Measurements from ENCODE around the gene PPM1L.

Gene PPM1L

GRCh38 chr3:160768031-160768430 is 12.0 kb downstream of the PPM1L start:
- DNase-seq: no peak

GRCh38 chr3:160768918-160769317 is 12.9 kb downstream of the PPM1L start:
- no peak for DNase-seq

DNA sequence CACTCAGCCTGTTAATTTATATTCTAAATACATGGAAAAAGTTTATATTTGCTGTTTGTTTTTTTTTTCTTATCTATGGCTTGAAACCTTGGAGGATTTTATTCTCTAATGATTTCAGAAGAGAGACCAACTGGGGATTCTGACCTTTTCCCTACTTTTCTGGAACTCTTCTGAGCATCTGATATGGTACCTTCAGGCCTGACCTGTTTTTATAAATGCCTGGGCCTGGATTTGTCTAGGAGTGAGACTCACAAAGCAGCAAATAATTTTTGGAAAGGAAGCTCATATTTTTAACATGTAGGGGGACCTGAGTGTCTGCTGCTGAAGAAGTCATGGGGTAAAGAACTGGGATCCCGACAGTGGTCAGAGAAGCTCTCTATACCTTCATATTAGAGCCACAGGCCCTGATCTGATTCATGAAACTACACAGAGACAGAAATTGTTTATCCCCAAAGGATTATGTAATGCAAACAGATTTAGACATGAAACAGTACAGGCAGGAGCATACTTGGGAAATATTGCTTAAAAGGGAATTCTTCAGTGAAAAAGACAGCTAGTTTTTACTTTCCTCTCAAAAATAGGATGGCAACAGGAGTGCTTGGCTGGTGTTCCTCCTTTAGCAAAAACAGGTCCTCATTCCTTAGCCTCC is 15.9 kb downstream of the PPM1L start:
- no peak for DNase-seq

GRCh38 chr3:160773722-160774121 is 17.7 kb downstream of the PPM1L start:
- DNase-seq: no peak

GRCh38 chr3:160774172-160774571 is 18.1 kb downstream of the PPM1L start:
- no peak for DNase-seq

- no peak for DNase-seq
Measured at GRCh38 chr3:160778480-160778879, 22.4 kb downstream of the PPM1L start.

DNA sequence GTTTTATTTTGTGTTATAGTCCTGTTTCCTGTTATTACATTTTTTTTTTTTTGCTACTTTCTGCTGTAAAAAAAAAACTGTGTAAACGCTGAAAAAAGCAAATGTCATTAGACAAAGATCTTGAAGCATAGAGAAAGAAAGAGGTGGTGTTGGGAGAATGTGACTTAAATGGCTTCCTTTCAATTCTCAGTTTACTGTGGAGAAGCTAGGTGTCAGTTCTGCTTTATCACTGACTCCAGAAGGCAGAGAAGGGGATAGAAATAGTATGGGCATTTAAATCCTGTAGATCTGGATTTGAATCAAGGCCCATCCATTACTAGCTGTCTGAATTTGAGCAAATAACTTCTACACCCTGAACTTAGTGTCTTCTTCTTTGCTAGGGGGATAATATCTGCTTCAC is 23.0 kb downstream of the PPM1L start:
- DNase-seq: no peak

- DNase-seq: no peak
Measured at GRCh38 chr3:160780245-160780644, 24.2 kb downstream of the PPM1L start.

GRCh38 chr3:160781402-160781801 is 25.4 kb downstream of the PPM1L start:
- peak in 1 of 2 experiments; percentile 7 for DNase-seq

DNA sequence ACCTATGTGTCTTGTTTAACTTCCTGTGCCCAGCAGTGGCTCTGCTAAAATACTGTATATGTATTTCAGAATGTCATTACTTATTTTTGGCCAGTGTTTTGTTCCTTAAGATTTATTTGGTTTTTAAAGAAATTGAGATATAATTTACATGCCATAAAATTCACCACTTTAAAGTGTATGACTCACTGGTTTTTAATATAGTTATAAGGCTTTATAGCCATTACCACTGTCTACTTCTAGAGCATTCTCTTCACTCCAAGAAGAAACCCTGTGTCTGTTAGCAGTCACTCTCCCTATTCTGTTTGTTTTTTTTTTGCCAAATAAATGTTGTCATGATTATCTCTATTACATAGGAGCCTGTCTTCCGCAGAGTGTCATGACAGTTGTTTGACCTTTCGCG is 25.8 kb downstream of the PPM1L start:
- DNase-seq: no peak

- no peak for DNase-seq
Measured at GRCh38 chr3:160784853-160785252, 28.8 kb downstream of the PPM1L start.

DNA sequence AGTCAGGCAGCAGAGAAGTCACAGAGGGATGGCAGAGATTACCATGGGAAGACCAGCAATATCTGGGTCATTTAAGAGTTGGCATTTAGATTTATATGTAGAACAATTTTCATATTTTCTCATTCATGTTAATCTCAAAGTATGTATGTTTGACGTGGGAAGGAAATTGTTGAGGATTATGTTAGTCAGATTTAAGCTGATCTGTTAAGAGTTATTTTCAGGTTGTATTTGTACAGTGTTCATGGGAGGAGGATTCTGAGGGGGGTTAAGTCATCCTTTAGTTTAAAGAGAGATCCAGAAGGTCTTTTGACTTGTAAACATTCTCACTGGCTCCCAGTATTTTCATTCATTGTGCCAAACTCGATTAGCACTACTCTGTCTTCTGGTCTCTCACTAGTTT is 34.7 kb downstream of the PPM1L start:
- DNase-seq: no peak

DNA sequence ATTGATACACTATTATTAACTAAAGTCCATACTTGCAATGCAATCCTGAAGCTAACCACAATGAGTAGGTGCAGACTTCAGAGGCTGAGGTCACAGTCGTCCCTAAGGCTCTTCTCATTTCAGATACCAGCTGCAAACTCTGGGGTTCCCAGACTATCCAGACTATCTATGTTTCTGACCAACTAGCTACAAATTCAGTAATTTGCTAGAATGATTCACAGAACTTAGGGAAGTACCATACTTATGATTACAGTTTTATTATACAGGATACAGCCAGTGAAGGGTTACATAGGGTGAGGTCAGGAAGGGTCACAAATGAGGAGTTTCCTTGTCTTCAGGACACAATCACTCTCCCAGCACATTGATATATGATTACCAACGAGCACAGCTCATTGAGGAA is 36.5 kb downstream of the PPM1L start:
- no peak for DNase-seq

GRCh38 chr3:160793722-160794252 is 37.8 kb downstream of the PPM1L start:
- DNase-seq: no peak

DNA sequence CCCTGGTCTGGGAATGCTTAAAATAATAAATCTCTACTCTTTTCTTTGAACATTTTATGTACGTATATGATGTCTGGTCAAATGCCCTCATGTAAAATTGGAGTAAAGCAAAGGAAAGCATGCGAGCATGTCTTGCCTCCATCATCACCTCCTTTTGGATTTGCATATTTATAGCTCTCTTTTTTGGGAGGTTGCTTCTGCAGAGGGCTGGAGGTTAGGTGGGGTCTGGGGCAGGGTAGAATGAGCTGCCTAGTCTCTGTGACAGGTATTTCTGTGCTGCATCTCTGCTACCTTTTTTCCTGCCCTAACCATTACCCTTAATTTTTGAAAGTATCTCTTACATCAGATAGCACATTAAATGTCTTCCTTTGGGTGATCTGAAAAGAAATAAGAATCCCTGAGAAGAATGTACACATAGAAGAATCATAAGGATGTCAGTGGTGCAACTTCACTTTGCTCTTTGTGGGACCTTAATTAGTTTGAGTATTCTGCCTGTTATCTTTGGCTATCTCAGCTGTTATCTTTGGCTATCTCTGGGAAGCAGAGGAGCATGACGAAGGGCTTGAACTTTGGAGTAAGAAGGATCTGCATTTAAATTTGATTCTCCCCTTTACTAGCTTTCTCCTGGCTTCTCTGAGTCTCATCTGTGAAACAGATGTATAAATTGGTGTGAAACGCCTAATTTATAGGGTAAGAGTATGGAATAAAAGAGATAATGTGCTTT is 40.2 kb downstream of the PPM1L start:
- no peak for DNase-seq

DNA sequence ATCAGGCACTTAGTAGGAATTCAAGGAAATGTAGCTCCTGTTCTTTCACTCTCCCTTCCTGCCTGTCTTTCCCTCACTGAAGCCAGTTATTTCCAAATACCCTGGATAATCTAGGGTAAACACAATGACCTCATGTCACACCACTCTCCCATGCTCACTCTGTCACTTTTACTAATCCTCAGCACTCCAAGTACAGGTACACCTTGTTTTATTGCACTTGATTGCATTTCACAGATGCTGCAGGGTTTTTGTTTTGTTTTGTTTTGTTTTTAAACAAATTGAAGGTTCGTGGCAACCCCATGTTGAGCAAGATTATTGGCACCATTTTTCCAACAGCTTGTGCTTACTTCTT is 40.8 kb downstream of the PPM1L start:
- DNase-seq: no peak

DNA sequence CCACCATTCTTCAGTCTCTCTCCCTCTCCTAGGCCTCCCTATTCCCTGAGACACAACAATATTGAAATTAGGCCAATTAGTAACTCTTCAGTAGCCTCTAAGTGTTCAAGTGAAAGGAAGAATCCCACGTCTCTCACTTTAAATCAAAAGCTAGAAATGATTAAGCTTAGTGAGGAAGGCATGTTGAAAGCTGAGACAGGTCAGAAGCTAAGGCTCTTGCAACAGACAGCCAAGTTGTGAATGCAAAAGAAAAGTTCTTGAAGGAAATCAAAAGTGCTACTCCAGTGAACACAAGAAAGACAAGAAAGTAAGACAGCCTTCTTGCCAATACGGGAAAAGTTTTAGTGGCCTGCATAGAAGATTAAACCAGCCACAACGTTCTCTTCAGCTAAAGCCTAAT is 41.3 kb downstream of the PPM1L start:
- no peak for DNase-seq

DNA sequence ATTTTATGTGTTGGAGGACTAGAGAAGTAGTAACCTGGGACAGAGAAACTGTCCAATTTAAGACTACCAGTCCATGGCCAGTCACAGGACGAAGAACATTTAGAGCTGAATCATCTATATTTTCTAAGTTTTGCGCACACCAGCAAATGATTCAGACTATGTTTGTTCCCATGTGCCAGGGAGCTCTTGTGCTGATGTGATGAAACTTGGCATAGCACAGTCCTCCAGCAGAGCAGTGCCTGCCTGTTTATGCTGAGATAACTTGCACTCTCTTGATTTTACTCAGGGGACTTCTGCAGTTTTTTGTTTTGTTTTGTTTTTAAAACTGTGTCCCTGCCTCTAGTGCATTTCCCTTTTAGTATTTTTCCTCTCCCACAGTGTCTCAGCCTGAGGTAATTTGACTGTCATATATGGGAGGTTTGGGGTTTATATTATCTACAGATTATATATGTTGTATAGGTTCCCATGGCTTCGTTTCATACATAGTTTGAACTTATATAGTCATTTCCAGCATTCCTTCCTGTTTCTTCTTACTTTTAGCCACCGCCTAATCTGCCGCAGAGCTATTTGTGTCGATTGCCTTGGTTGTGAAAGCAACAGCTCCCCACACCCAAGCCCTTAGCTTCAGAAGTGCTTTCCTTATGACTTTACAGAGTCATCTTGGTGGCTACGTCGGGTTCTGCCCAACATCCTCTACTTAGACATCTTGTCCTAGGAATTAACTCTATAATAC is 45.5 kb downstream of the PPM1L start:
- no peak for DNase-seq

- DNase-seq: no peak
Measured at GRCh38 chr3:160804762-160805161, 48.7 kb downstream of the PPM1L start.

- DNase-seq: no peak
Measured at GRCh38 chr3:160806094-160806493, 50.1 kb downstream of the PPM1L start.

DNA sequence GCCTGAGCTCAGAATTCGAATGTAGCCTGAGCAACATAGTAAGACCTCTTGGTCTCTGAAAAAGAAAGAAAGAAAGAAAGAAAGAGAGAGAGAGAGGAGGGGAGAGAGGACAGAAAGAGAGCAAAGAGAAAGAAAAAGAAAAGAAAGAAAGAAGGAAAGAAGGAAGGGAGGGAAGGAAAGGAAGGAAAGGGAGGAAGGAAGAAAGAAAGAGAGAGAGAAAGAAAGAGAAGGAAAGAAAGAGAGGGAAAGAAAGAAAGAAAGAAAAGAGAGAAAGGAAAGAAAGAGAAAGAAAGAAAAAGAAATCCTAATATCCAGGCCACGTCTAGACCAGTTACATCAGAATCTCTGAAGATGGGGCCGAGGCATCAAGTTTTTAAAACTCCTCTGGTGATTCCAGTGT is 50.7 kb downstream of the PPM1L start:
- DNase-seq: no peak

DNA sequence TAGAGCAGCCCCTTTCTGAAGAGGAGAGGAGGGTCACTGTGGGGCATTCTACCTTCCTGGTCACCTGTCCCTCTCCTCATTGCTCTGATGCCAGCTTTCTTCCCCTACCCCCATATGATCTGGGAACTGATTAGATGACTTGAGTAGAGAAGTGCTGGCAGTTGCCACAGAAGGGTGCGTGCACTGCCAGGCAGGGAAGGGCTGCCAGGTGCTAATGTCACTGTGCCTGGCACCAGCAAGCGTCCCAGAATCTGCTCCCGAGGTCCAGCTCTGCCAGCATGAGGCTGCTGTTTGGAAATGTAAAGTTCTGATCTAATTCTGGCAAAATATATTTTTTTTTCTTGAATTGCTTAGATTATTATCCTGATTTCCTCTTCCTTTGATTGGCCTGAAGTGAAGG is 52.8 kb downstream of the PPM1L start:
- DNase-seq: no peak

DNA sequence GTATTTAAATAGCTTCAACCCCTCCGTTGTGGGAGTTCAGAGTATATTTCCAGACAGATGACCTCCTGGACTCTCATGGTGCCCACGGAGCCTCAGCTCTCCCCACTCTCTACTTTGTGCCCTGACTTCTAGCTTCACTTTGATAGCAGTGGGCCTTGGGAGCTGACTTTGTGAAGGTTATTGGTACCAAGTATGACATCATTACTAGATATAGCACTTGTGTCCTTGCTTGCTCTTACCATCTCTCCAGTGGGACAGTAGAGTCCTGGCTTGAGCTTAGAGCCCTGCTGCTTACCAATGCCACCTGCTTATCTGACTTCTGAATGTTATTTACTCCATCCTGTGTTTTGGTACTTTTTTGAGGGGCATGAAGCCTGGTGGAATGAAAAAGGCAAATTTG is 53.4 kb downstream of the PPM1L start:
- no peak for DNase-seq

All from NCI-H1930 (cell line).